GM12872 (cell line): Measurements from ENCODE around the gene ACTRT2.
A peak's percentile ranks its signal among the peaks of the same experiment; 100 is the strongest.

Experiments
- CTCF ChIP-seq: IDR thresholded peaks from 3 replicates; pipeline ENCODE4 v1.5.1; 2011; ENCODE audit warnings: low read depth, mild to moderate bottlenecking, low read length, moderate library complexity; ENCODE audit not compliant: insufficient read depth

ACTRT2 gene

GRCh38 chr1:3007298-3008147 is 13.7 kb upstream of the ACTRT2 start:
- TF ChIP-seq CTCF = no peak

GRCh38 chr1:3009021-3009420 is 12.2 kb upstream of the ACTRT2 start:
- TF ChIP-seq CTCF = no peak

DNA sequence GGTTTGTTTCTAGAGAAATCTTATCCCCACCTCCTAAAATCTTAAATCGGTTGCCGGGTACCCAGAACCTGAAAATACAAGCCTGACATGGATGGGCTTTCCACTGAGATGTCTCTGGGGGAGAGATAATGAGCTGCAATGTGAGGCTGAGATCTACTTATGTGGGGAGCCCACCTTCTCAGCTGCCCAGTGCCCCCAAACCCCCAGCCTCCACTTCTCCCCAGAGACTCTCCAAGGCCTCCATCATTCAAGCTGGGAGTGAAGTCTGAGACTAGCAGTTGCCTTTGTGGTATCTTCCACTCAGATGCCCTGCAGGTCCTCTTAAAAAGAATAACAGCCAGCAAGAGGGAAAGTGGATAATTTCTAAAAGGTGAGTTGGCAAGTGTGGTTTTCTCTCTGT is 11.7 kb upstream of the ACTRT2 start:
- no peak for TF ChIP-seq CTCF

- no peak for TF ChIP-seq CTCF
Observed at GRCh38 chr1:3011127-3011526, 10.1 kb upstream of the ACTRT2 start.

GRCh38 chr1:3011631-3012455 is 9.4 kb upstream of the ACTRT2 start:
- no peak for TF ChIP-seq CTCF

- peak; percentile 43 for TF ChIP-seq CTCF
Observed at GRCh38 chr1:3012456-3013291, 8.6 kb upstream of the ACTRT2 start.
